NB4 (cell line): ENCODE data around the gene NPPC.

Source experiments
- DNase-seq: peaks from one replicate; pipeline ENCODE4 v3.0.0; 2010; ENCODE audit warnings: low read depth
- H3K4me3 ChIP-seq: one replicate; pipeline ENCODE4 v1.5.1; 2011; ENCODE audit warnings: mild to moderate bottlenecking, low read depth, low read length, moderate library complexity
- MYC ChIP-seq: IDR thresholded peaks from 2 replicates; pipeline ENCODE4 v1.6.1; 2011; ENCODE audit warnings: low read depth, low read length
- POLR2A ChIP-seq: IDR thresholded peaks from 2 replicates; pipeline ENCODE4 v1.6.1; 2011; ENCODE audit warnings: mild to moderate bottlenecking; ENCODE audit not compliant: insufficient read length; ENCODE audit errors: extremely low read depth
- TF ChIP-seq, protein P1 (sequence below): IDR thresholded peaks from one replicate; pipeline ENCODE4 v1.5.1; 2012; ENCODE audit warnings: low read depth, low read length
- TF ChIP-seq, protein P2 (sequence below): IDR thresholded peaks from 2 replicates; pipeline ENCODE4 v1.6.1; 2011; ENCODE audit warnings: low read depth, low read length

The NPPC gene

DNA sequence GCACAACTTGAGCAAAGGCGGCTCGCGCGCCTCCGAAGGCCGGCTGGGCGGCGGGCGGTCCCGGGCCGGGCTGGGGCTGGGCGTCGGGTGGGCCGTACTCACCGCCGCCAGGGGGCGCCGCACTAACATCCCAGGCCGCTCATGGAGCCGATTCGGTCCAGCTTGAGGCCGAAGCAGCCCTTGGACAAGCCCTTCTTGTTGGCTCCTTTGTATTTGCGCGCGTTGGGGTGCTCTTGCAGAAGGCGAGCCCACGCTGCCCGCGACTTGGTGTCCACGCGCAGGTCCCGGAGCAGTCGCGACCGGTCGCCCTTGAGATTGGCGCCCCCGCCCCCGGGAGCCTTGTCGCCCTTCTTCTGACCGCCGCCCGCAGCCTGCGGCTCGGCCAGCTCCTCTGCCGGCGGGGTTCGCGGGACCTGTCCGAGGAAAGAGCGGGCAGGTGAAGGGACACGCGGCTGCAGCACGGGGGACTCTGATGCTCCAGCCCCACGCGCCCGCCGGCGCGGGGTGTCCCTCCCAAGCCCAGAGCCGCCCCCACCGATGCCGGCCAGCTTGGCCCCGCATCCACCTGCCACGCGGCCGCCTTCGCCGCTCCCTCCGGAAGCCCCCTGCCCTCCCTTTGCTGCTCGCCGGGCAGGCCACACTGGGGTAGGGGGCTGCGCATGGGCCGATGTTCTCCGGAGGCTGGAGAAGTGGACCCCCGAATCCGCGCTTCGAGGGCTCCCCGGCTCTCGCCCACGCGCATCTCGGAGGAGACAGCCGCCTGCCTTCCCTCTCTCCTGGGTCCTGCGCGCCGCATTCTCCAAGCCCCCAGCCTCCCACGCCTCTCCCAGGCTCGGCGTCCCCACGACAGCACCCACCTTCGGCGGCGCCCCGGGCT is 655 bp downstream of the NPPC start:
- no peak overlapping the region for H3K4me3 ChIP-seq
- TF ChIP-seq, protein P1, sequence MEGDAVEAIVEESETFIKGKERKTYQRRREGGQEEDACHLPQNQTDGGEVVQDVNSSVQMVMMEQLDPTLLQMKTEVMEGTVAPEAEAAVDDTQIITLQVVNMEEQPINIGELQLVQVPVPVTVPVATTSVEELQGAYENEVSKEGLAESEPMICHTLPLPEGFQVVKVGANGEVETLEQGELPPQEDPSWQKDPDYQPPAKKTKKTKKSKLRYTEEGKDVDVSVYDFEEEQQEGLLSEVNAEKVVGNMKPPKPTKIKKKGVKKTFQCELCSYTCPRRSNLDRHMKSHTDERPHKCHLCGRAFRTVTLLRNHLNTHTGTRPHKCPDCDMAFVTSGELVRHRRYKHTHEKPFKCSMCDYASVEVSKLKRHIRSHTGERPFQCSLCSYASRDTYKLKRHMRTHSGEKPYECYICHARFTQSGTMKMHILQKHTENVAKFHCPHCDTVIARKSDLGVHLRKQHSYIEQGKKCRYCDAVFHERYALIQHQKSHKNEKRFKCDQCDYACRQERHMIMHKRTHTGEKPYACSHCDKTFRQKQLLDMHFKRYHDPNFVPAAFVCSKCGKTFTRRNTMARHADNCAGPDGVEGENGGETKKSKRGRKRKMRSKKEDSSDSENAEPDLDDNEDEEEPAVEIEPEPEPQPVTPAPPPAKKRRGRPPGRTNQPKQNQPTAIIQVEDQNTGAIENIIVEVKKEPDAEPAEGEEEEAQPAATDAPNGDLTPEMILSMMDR = peak; percentile 73
- TF ChIP-seq, protein P2, sequence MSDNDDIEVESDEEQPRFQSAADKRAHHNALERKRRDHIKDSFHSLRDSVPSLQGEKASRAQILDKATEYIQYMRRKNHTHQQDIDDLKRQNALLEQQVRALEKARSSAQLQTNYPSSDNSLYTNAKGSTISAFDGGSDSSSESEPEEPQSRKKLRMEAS = no peak
- TF ChIP-seq MYC (no peak), POLR2A (no peak)
- peak; percentile 87 for DNase-seq

DNA sequence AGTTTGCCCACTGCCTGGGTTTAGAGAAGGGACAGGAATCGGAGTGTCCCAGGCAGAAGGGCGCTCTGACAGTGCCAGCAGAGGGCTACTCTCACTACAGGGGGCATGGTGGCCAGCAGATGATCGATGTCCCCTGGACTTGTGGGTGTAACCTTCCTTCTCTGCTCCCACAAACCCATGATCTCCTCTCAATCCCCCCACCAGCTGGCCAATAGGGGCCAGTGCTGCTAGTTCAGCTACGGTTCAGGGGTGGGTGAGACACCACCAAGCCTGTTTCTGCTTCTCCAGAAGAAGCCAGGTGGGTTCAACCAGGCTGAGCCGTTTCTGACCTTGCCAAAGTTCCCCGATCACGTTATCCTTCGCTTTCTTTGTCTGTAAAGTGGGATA is 1.3 kb downstream of the NPPC start:
- TF ChIP-seq, protein P1 = peak; percentile 16
- TF ChIP-seq POLR2A = no peak
- no peak for DNase-seq
- no peak overlapping the region for H3K4me3 ChIP-seq

DNA sequence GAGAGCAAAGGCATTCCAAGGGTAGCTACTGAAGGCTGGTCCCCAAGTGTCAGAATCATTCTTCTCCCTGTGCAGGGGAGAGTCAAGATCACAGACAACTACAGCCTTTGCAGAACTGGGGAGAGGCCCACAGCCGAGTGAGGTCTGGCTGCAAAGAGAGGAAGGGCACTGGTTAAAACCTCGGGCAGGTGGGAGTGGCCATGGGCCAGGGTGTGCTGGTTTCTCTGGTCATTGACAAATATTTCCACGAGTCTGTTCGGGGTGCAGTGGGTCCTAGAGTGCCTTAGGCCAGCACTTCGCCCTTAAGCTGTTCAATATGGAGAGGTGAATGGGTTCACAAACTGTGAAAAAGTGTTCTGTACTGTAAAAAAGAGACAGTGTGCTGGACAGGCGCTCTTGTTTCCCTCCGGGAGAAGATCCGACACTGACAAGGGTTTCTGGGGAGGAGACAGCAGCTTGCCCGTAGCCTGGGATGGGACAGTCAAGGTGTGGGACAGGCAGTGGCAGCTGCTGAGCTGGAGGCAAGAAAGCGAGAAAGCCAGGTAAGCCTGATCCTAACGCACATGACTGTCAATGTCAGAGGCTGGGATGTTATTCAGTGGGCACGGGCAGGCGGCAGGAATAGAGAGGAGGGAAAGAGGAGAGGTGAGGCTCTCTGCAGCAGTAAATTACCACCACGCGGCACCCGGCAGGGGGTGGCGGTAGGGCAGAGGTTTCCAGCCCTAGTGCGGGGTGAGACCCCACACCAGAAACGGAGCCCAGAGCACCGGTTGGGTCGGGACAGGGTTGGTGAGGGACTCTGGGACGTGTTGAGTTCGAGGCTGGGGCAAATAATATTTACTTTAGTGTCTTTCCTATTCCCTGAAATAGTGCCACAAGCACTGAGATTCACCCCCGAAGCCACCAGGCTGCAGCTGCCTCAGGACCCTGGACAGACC is 2.0 kb downstream of the NPPC start:
- no peak overlapping the region for H3K4me3 ChIP-seq
- TF ChIP-seq, protein P2 = no peak
- TF ChIP-seq POLR2A (no peak), MYC (no peak)
- TF ChIP-seq, protein P1 = no peak
- DNase-seq = no peak

DNA sequence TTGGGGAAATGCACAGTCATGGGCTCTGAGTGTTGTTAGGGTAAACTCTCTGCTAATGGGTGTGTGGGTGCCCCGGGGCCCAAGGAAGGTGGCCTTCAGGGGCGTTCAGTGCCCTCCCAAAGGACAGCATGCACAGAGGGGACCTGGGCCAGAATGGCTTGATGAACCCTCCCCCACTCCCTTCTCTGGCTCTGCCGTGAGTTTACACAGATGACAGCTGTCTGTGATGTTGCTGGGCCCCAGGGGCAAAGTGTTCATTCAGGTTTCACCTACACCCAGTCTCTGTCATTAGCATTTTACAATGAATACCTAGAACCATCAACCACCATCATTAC is 3.2 kb downstream of the NPPC start:
- DNase-seq = no peak
- no peak for TF ChIP-seq POLR2A
- TF ChIP-seq, protein P2 = no peak
- TF ChIP-seq, protein P1 = no peak
- no peak for TF ChIP-seq MYC
- H3K4me3 ChIP-seq = no peak overlapping the region

DNA sequence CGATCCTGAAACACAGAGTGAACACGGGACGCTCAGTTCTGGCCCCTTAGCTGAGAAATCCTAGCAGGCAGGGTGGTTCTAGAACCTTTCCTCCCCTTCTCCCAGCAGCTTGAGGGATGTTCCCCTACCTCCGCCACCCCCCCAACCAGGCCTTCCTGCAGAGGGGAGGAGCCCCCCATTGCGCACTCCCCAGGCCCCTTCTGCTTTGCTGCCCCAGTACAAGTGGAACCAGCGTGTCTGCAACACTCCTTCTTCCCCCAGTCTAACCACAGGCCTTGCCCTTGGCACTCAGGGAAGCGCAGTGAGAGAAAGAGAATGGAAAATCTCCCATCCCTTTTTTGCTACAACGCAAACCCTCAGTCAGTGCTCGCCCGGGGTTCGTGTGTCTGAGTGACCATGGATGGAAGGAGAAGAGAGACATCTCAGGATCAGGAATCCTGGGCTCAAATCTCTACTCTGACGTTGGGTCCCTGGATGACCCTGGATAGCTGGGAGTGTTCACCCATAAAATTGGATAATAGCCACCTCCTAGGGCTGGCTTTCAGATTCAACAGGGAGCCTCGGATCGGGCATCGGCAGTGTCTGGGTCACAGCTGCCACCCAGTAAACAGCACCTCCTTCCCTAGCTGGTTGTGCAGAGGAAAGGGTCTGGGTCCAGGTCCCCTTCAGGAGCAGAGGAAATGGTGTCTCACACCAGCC is 3.7 kb downstream of the NPPC start:
- H3K4me3 ChIP-seq = no peak overlapping the region
- TF ChIP-seq, protein P2 = no peak
- TF ChIP-seq, protein P1 = no peak
- no peak for TF ChIP-seq POLR2A
- TF ChIP-seq MYC = no peak
- DNase-seq = no peak
